Mammary epithelial cell (primary cell): ENCODE data around the gene SRC.

Experiments used
- EZH2 ChIP-seq: IDR thresholded peaks from 2 replicates; pipeline ENCODE4 v1.6.1; 2012; ENCODE audit warnings: low read length, inconsistent platforms, borderline replicate concordance
- TF ChIP-seq, protein P1 (sequence below), 2 donors: IDR thresholded peaks in 1 of 2; conservative IDR thresholded peaks in 1 of 2; 2 replicates each; pipeline ENCODE4 v1.5.1; 2011 to 2012; ENCODE audit warnings: inconsistent platforms in 2 of 2, low read length in 2 of 2, mild to moderate bottlenecking in 2 of 2, control low read depth in 1 of 2, low read depth in 1 of 2; ENCODE audit not compliant: insufficient read depth in 1 of 2; ENCODE audit errors: extremely low read depth in 1 of 2

DNA sequence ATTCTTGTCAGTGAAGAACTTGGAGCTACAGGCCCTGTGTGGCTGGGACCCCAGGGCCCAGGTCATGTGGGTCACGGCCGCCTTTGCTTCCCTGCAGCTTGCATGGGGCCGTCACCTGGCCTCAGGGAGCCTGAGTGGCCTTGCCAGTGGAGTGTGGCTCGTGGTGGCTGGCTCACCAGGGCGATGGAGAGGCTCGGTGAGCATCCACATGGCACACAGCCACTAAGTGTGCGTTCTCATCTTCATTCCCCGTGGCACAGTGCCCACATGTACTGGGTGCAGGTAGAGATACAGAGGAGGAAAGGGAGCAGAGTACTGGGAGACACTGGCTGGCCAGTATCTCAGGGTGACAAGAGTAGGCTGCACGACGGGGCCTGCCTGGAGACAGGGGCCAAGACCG, 35.0 kb upstream of the SRC start:
- TF ChIP-seq, protein P1, sequence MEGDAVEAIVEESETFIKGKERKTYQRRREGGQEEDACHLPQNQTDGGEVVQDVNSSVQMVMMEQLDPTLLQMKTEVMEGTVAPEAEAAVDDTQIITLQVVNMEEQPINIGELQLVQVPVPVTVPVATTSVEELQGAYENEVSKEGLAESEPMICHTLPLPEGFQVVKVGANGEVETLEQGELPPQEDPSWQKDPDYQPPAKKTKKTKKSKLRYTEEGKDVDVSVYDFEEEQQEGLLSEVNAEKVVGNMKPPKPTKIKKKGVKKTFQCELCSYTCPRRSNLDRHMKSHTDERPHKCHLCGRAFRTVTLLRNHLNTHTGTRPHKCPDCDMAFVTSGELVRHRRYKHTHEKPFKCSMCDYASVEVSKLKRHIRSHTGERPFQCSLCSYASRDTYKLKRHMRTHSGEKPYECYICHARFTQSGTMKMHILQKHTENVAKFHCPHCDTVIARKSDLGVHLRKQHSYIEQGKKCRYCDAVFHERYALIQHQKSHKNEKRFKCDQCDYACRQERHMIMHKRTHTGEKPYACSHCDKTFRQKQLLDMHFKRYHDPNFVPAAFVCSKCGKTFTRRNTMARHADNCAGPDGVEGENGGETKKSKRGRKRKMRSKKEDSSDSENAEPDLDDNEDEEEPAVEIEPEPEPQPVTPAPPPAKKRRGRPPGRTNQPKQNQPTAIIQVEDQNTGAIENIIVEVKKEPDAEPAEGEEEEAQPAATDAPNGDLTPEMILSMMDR (conservative IDR thresholded peaks at IDR 0.05 in 1 of 2, IDR thresholded peaks at IDR 0.05 in 1 of 2; ENCODE audit: extremely low read depth in 1 of 2, insufficient read depth in 1 of 2, low read depth in 1 of 2, low read length in 2 of 2), result no peak
- no peak for TF ChIP-seq EZH2
